B cell (primary cell): ENCODE data around the gene ADORA3. TPM values are rescaled to one million over a fixed set of nuclear protein-coding genes. Genes with fewer than 3 reads are reported as not detected.

Source experiments
- ATAC-seq: fragments of 200-7000 bp; cut with Tn5 transposase; one replicate; pipeline ENCODE4 v1.10.0; 2021; ENCODE audit warnings: low read depth, mild to moderate bottlenecking, moderate number of reproducible peaks, moderate library complexity
- CTCF ChIA-PET: fragments of 350-600 bp; sonication (Branson Sonifier 250); formaldehyde crosslinking; loops from one replicate; lab custom pipeline; 2021; ENCODE audit warnings: antibody characterized with exemption, inconsistent platforms; lab: Charles Lee
- POLR2A ChIA-PET: fragments of 350-600 bp; sonication (Branson Sonifier 250); formaldehyde crosslinking; loops from one replicate; lab custom pipeline; 2021; ENCODE audit warnings: antibody characterized with exemption; lab: Charles Lee
- DNase-seq: peaks from one replicate; pipeline ENCODE4 v3.0.0; 2013
- H2AFZ ChIP-seq: 2 replicates; pipeline ENCODE4 v1.6.1; 2012; ENCODE audit warnings: mild to moderate bottlenecking, low read depth, low read length; ENCODE audit not compliant: insufficient read depth, poor library complexity, severe bottlenecking
- H3K27ac ChIP-seq, 2 donors: 1 replicate in 1 of 2; 2 replicates in 1 of 2; pipeline ENCODE4 v1.5.1; 2012 to 2013; ENCODE audit warnings: low read length in 2 of 2, mild to moderate bottlenecking in 2 of 2, moderate library complexity in 1 of 2
- H3K27me3 ChIP-seq, 4 experiments: fragments of 200-600 bp in 1 of 4; sonication (generic) in 1 of 4; replicated peaks in 1 of 4; 1 replicate in 2 of 4; 2 replicates in 2 of 4; pipeline versions ENCODE4 v1.6.1 to v1.7.0; 2013 to 2016; ENCODE audit warnings: low read length in 3 of 4, mild to moderate bottlenecking in 2 of 4, mixed read lengths in 1 of 4, moderate library complexity in 1 of 4; ENCODE audit not compliant: insufficient read depth in 4 of 4, control insufficient read depth in 3 of 4; ENCODE audit errors: control extremely low read depth in 1 of 4
- H3K36me3 ChIP-seq, 2 experiments: replicated peaks in 1 of 2; 1 replicate in 1 of 2; 2 replicates in 1 of 2; pipeline versions ENCODE4 v1.6.1 to v1.7.1; 2013; ENCODE audit warnings: low read length in 1 of 2; ENCODE audit not compliant: insufficient read depth in 2 of 2, control insufficient read depth in 1 of 2; ENCODE audit errors: control extremely low read depth in 1 of 2, extremely low read depth in 1 of 2
- H3K4me1 ChIP-seq, 2 donors: fragments of 200-600 bp in 1 of 2; sonication (generic) in 1 of 2; 1 replicate in 1 of 2; 2 replicates in 1 of 2; pipeline versions ENCODE4 v1.5.1 to v1.6.1; 2013 to 2017; ENCODE audit warnings: low read length in 2 of 2; ENCODE audit not compliant: control insufficient read depth in 2 of 2, insufficient read depth in 2 of 2
- H3K4me2 ChIP-seq: replicated peaks from 2 replicates; pipeline ENCODE3; 2012; ENCODE audit warnings: mild to moderate bottlenecking, low read depth, low read length; ENCODE audit not compliant: poor library complexity, severe bottlenecking
- H3K4me3 ChIP-seq, 5 experiments: fragments of 200-600 bp in 1 of 5; sonication (generic) in 1 of 5; 1 replicate in 3 of 5; 2 replicates in 2 of 5; pipeline versions ENCODE4 v1.5.1 to v1.7.0; 2011 to 2016; ENCODE audit warnings: low read length in 4 of 5, mild to moderate bottlenecking in 4 of 5, low read depth in 2 of 5, control low read depth in 1 of 5, moderate library complexity in 1 of 5; ENCODE audit not compliant: insufficient read depth in 1 of 5; ENCODE audit errors: control extremely low read depth in 1 of 5, extremely low read depth in 1 of 5
- H3K79me2 ChIP-seq: fragments of 200-600 bp; sonication (generic); one replicate; pipeline ENCODE4 v1.6.0; 2016; ENCODE audit warnings: low read length; ENCODE audit not compliant: control insufficient read depth, insufficient read depth
- H3K9ac ChIP-seq: fragments of 200-600 bp; sonication (generic); 2 replicates; pipeline ENCODE4 v1.6.1; 2017; ENCODE audit warnings: mild to moderate bottlenecking, low read length, moderate library complexity
- H3K9me3 ChIP-seq, 3 donors: one replicate each; pipeline versions ENCODE4 v1.6.1 to v1.7.1; 2013; ENCODE audit warnings: low read length in 2 of 3; ENCODE audit not compliant: control insufficient read depth in 2 of 3, insufficient read depth in 1 of 3; ENCODE audit errors: control extremely low read depth in 1 of 3
- H4K20me1 ChIP-seq: 2 replicates; pipeline ENCODE4 v1.6.0; 2012; ENCODE audit warnings: mild to moderate bottlenecking, low read length; ENCODE audit not compliant: insufficient read depth, control insufficient read depth, poor library complexity, severe bottlenecking
- H3K27ac Mint-ChIP-seq: one replicate; pipeline ENCODE4 v1.8.0; 2021; ENCODE audit warnings: mixed read lengths
- H3K27me3 Mint-ChIP-seq: one replicate; pipeline ENCODE4 v1.8.0; 2021; ENCODE audit warnings: mixed read lengths
- H3K4me1 Mint-ChIP-seq: one replicate; pipeline ENCODE4 v1.8.0; 2021; ENCODE audit warnings: mixed read lengths
- H3K4me3 Mint-ChIP-seq: one replicate; pipeline ENCODE4 v1.8.0; 2021; ENCODE audit warnings: mixed read lengths
- H3K9me3 Mint-ChIP-seq: one replicate; pipeline ENCODE4 v1.8.0; 2022; ENCODE audit warnings: mixed read lengths; ENCODE audit not compliant: insufficient read depth
- CTCF ChIP-seq: fragments of 200-600 bp; IDR thresholded peaks from one replicate; pipeline ENCODE4 v1.8.0; 2022; ENCODE audit warnings: antibody characterized with exemption, mild to moderate bottlenecking
- EZH2 ChIP-seq: IDR thresholded peaks from 2 replicates; pipeline ENCODE4 v1.6.1; 2012; ENCODE audit warnings: borderline replicate concordance, low read depth, mild to moderate bottlenecking, moderate library complexity, low read length; ENCODE audit not compliant: insufficient read depth, poor library complexity, severe bottlenecking
- WGBS: methylation state at CpG from one replicate; pipeline ENCODE4 v1.1.5; 2013; ENCODE audit warnings: missing lambda C conversion rate; ENCODE audit not compliant: insufficient coverage; 5-methylcytosine and 5-hydroxymethylcytosine counted together
- intact Hi-C: fragments of 100-400 bp; cut with micrococcal nuclease; formaldehyde crosslinking; loops from one replicate; pipeline ENCODE4 v1.10.0; 2022
- polyA plus RNA-seq: library from polyadenylated mRNA; depleted of rRNA; stranded (reverse); fragments of >200 nt; gene quantifications from 2 replicates; pipeline ENCODE4 v1.2.3, GENCODE V29; 2012
- total RNA-seq, 2 donors: library from RNA; stranded (reverse); fragments of 120-200 nt in 1 of 2; gene quantifications; 1 replicate in 1 of 2; 2 replicates in 1 of 2; pipeline versions ENCODE4 v1.2.3 to v1.2.4, GENCODE V29; 2013 to 2022

The ADORA3 gene
- total and polyA plus RNA-seq, 2 donors (not counting 1 experiment from before 2014, with no cell fraction given), result 0.04 to 0.39 TPM

GRCh38 chr1:111515291-111516004, 12.0 kb upstream of the ADORA3 start:
- H3K27ac ChIP-seq, result peak overlapping the region; percentile 81
- DNase-seq, result peak; percentile 71

More at GRCh38 chr1:111515291-111516004, 12.0 kb upstream of the ADORA3 start:
- Histone ChIP-seq H3K36me3 (no peaks in the 10 kb centered on the region), H2AFZ (peak overlapping the region; percentile 86), H3K4me3 (peak overlapping the region; percentile 55 to 75 (median 61)), H3K9ac (peak overlapping the region; percentile 68), H3K4me1 (peaks cover 30 to 34% of the 10 kb centered on the region in 2 donors), H3K9me3 (no peaks in the 10 kb centered on the region), H3K27me3 (no peaks in the 10 kb centered on the region), H3K4me2 (peak overlapping the region; percentile 89), H4K20me1 (no peaks in the 10 kb centered on the region), H3K79me2 (no peaks in the 10 kb centered on the region)
- intact Hi-C loops, result loop anchor here (1.0 to 5.0 kb wide), 2 partner anchors 7 to 57 kb away; no protein-coding TSS in a partner anchor
- ChIA-PET POLR2A (interaction anchor here (2.7 kb wide), 1 partner anchor 7 kb away, joined by 8 read pairs; no protein-coding TSS in a partner anchor), CTCF (interaction anchor here (0.8 to 3.1 kb wide), 14 partner anchors 7 to 248 kb away, joined by 3 to 37 read pairs (median 4); partner anchors contain the start of genes ADORA3 and TMIGD3)
- Mint-ChIP-seq H3K4me3 (peak overlapping the region; percentile 90), H3K27ac (peak overlapping the region; percentile 84), H3K4me1 (peaks cover 37% of the 10 kb centered on the region), H3K27me3 (no peaks in the 10 kb centered on the region), H3K9me3 (no peaks in the 10 kb centered on the region)
- TF ChIP-seq CTCF (no peak), EZH2 (no peak)
- under 1% methylated on average over 35 of the region's 40 CpGs for WGBS
- ATAC-seq, result peak; percentile 26
